Body of pancreas (tissue), 4 donors: ENCODE results near the gene ZFPL1.

ENCODE experiments used
- POLR2A ChIP-seq, 3 donors: fragments of 450-650 bp; IDR thresholded peaks; one replicate each; pipeline ENCODE4 v1.6.1; 2016; ENCODE audit warnings: antibody characterized with exemption in 3 of 3, mild to moderate bottlenecking in 2 of 3
- TF ChIP-seq, protein P1 (sequence below), 7 experiments: fragments of 450-650 bp in 4 of 7; fragments of 200-600 bp in 3 of 7; sonication (generic) in 3 of 7; IDR thresholded peaks; one replicate each; pipeline ENCODE4 v1.5.1; 2016 to 2019; ENCODE audit warnings: antibody characterized with exemption in 7 of 7

DNA sequence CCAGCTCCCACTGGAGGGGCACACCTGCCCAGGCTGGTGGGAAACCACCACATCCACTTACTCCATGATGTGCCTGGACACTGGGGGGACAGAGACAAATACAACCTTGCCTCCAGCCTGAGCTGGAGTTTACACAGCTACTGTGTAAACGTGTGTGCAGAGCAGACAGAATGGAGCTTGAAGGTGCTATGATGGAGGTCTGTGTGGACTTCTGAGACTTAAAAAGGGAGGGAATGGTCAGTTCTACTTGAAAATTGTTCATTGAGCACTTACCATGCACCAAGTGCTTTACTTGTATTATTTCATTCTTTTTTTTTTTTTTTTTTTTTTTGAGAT, 11.4 kb upstream of the ZFPL1 start:
- TF ChIP-seq, protein P1, sequence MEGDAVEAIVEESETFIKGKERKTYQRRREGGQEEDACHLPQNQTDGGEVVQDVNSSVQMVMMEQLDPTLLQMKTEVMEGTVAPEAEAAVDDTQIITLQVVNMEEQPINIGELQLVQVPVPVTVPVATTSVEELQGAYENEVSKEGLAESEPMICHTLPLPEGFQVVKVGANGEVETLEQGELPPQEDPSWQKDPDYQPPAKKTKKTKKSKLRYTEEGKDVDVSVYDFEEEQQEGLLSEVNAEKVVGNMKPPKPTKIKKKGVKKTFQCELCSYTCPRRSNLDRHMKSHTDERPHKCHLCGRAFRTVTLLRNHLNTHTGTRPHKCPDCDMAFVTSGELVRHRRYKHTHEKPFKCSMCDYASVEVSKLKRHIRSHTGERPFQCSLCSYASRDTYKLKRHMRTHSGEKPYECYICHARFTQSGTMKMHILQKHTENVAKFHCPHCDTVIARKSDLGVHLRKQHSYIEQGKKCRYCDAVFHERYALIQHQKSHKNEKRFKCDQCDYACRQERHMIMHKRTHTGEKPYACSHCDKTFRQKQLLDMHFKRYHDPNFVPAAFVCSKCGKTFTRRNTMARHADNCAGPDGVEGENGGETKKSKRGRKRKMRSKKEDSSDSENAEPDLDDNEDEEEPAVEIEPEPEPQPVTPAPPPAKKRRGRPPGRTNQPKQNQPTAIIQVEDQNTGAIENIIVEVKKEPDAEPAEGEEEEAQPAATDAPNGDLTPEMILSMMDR (IDR thresholded peaks at IDR 0.05): no peak
- no peak for TF ChIP-seq POLR2A (IDR thresholded peaks at IDR 0.05)
